ENCODE data around the gene ATL1. TPM values are rescaled to one million over a fixed set of nuclear protein-coding genes. Genes with fewer than 3 reads are reported as not detected.
A peak's percentile ranks its signal among the peaks of the same experiment; 100 is the strongest.
"Not testable (repeated sequence)": the region's sequence is repeated elsewhere in the genome, so short reads cannot be mapped to it uniquely, and the experiment has no call there.

The ATL1 gene
- total RNA-seq, 2 experiments from 2014 or later = 0.82 to 1.6 TPM

- ChIA-PET CTCF (ENCODE audit: unreplicated experiment) (no interaction called here), POLR2A (interaction anchor here (0.6 kb wide), 2 partner anchors 130 to 291 kb away, joined by 3 read pairs; no protein-coding TSS in a partner anchor)
- Histone ChIP-seq H3K36me3 (ENCODE audit: insufficient read depth, low read length) (peaks cover 24% of the 10 kb centered on the region), H3K9me2 (ENCODE audit: insufficient read depth, low read length) (no peaks in the 10 kb centered on the region), H3K4me3 (ENCODE audit: low read depth, low read length, poor library complexity, severe bottlenecking) (no peak overlapping the region), H3K9me3 (ENCODE audit: low read length) (no peaks in the 10 kb centered on the region; the same call in 1 of the 2 replicates), H4K20me1 (ENCODE audit: insufficient read depth, low read length) (no peaks in the 10 kb centered on the region), H3K79me2 (ENCODE audit: insufficient read depth, low read depth, low read length) (no peaks in the 10 kb centered on the region), H3K4me1 (ENCODE audit: insufficient read depth, low read length, poor library complexity, severe bottlenecking) (no peaks in the 10 kb centered on the region), H3K27ac (ENCODE audit: low read depth, low read length, poor library complexity, severe bottlenecking) (no peak overlapping the region), H3K4me2 (ENCODE audit: low read length) (no peak overlapping the region), H2AFZ (ENCODE audit: low read length) (no peak overlapping the region)
- no peak for DNase-seq (ENCODE audit: low spot score)
- BruUV-seq (replicated peaks) = no TSS peak
- no peak for TF ChIP-seq CTCF (conservative IDR thresholded peaks at IDR 0.05; ENCODE audit: low read length)
- no peak for TF ChIP-seq EZH2phosphoT487 (IDR thresholded peaks at IDR 0.05; ENCODE audit: borderline replicate concordance, low read depth, low read length)
- intact Hi-C loops (cut with micrococcal nuclease; ENCODE audit: unreplicated experiment) = no loop called here
Measured at GRCh38 chr14:50659327-50659974, 99.5 kb downstream of the ATL1 start.

DNA sequence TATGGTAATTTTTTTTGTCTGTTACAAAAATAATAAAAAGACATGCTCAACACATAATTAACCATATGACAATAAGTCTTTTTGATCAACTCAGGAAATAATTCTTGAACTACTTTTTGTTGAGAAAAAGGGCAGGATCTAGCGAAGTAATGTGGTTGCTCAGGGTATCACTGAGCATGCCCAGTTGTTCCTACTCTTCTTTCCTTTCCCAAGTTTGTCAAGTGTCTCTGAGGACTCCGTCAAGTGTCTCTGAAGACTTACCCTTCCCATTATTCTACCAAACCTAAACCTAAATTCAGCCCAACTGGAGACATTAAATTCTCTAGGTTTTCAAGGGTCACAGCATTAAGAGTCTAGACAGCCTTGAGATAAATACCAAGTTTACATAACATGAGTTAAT lies 104.6 kb downstream of the ATL1 start:
- CTCF ChIA-PET (ENCODE audit: unreplicated experiment); H3K4me3 ChIP-seq (ENCODE audit: low read depth, low read length, poor library complexity, severe bottlenecking); BruUV-seq (replicated peaks); H3K9me2 ChIP-seq (ENCODE audit: insufficient read depth, low read length); DNase-seq (ENCODE audit: low spot score); H4K20me1 ChIP-seq (ENCODE audit: insufficient read depth, low read length); H3K27ac ChIP-seq (ENCODE audit: low read depth, low read length, poor library complexity, severe bottlenecking); H3K4me2 ChIP-seq (ENCODE audit: low read length); POLR2A ChIA-PET; H2AFZ ChIP-seq (ENCODE audit: low read length); H3K9me3 ChIP-seq (ENCODE audit: low read length); intact Hi-C loops (cut with micrococcal nuclease; ENCODE audit: unreplicated experiment): not testable (repeated sequence)
- H3K79me2 ChIP-seq (ENCODE audit: insufficient read depth, low read depth, low read length) = peaks cover 23% of the 10 kb centered on the region; the same call in 1 of the 2 replicates
- H3K4me1 ChIP-seq (ENCODE audit: insufficient read depth, low read length, poor library complexity, severe bottlenecking) = peaks cover 22% of the 10 kb centered on the region
- H3K36me3 ChIP-seq (ENCODE audit: insufficient read depth, low read length) = peaks cover 32% of the 10 kb centered on the region

GRCh38 chr14:50665300-50665699 lies 105.4 kb downstream of the ATL1 start:
- POLR2A ChIA-PET = interaction anchor here (1.5 to 1.9 kb wide), 2 partner anchors 8 to 15 kb away, joined by 6 to 10 read pairs; no protein-coding TSS in a partner anchor
- intact Hi-C loops (cut with micrococcal nuclease; ENCODE audit: unreplicated experiment) = loop anchor here (5.0 kb wide), 1 partner anchor 212 kb away; no protein-coding TSS in a partner anchor
- H3K9me2 ChIP-seq (ENCODE audit: insufficient read depth, low read length); H3K9me3 ChIP-seq (ENCODE audit: low read length); CTCF ChIA-PET (ENCODE audit: unreplicated experiment); H2AFZ ChIP-seq (ENCODE audit: low read length); DNase-seq (ENCODE audit: low spot score); H3K27ac ChIP-seq (ENCODE audit: low read depth, low read length, poor library complexity, severe bottlenecking); BruUV-seq (replicated peaks); H4K20me1 ChIP-seq (ENCODE audit: insufficient read depth, low read length): not testable (repeated sequence)
- H3K36me3 ChIP-seq (ENCODE audit: insufficient read depth, low read length) = peaks cover 26% of the 10 kb centered on the region
- H3K4me1 ChIP-seq (ENCODE audit: insufficient read depth, low read length, poor library complexity, severe bottlenecking) = peaks cover 22% of the 10 kb centered on the region
- H3K4me2 ChIP-seq (ENCODE audit: low read length) = peak overlapping the region; percentile 87
- H3K4me3 ChIP-seq (ENCODE audit: low read depth, low read length, poor library complexity, severe bottlenecking) = peak overlapping the region; percentile 15
- peaks cover 23% of the 10 kb centered on the region; the same call in 1 of the 2 replicates for H3K79me2 ChIP-seq (ENCODE audit: insufficient read depth, low read depth, low read length)

All from OCI-LY7 (cell line).